K562 (cell line): Measurements from ENCODE around the gene RABGAP1L. TPM values are rescaled to one million over a fixed set of nuclear protein-coding genes. Genes with fewer than 3 reads are reported as not detected.

ENCODE experiments used
- CSDE1 ChIP-seq, 2 experiments: fragments of 450-650 bp; IDR thresholded peaks; 2 replicates each; pipeline ENCODE4 v1.6.1; 2016; ENCODE audit warnings: mild to moderate bottlenecking in 1 of 2
- EP300 ChIP-seq: IDR thresholded peaks from 2 replicates; pipeline ENCODE4 v1.6.1; 2012; ENCODE audit warnings: low read length, improper control_type of control experiment
- MED1 ChIP-seq: sonication (generic); formaldehyde crosslinking; IDR thresholded peaks from 2 replicates; pipeline ENCODE4 v1.8.1; 2023; ENCODE audit warnings: missing genetic modification reagents, borderline replicate concordance
- POLR2G ChIP-seq: fragments of 200-400 bp; formaldehyde crosslinking; IDR thresholded peaks from 2 replicates; pipeline ENCODE4 v1.6.1; 2017; ENCODE audit warnings: low read depth, mild to moderate bottlenecking, antibody characterized with exemption, low read length, moderate library complexity
- PTBP1 ChIP-seq: fragments of 200-400 bp; formaldehyde crosslinking; IDR thresholded peaks from 2 replicates; pipeline ENCODE4 v1.6.1; 2017; ENCODE audit warnings: low read depth, low read length
- TBL1XR1 ChIP-seq, 2 experiments: IDR thresholded peaks; 2 replicates each; pipeline ENCODE4 v1.6.1; 2012; ENCODE audit warnings: improper control_type of control experiment in 2 of 2, low read length in 2 of 2, mild to moderate bottlenecking in 1 of 2
- polyA plus RNA-seq, 8 experiments: library from polyadenylated mRNA; depleted of rRNA in 4 of 8; stranded (reverse) in 5 of 8; unstranded in 3 of 8; fragments of >200 nt; fragmentation: Nextera tagmentation in 2 of 8; fragmentation: Illumina TruSeq in 1 of 8; extraction: Ambion mirVana in 2 of 8; extraction: Trizol in 1 of 8; gene quantifications; 2 replicates each; pipeline versions ENCODE4 v1.2.1 to v1.2.3, GENCODE V29; 2011 to 2014; ENCODE audit warnings: inconsistent platforms in 1 of 8, missing spikeins in 1 of 8
- total RNA-seq, 7 experiments: library from RNA; depleted of rRNA in 6 of 7; stranded (reverse); fragments of >200 nt in 6 of 7; fragmentation: Illumina TruSeq in 2 of 7; extraction: Trizol in 2 of 7; gene quantifications; 2 replicates each; pipeline versions ENCODE4 v1.2.1 to v1.2.3, GENCODE V29; 2011 to 2021; ENCODE audit warnings: low replicate concordance in 1 of 7
- TF ChIP-seq, protein P1 (sequence below): fragments of 200-600 bp; sonication (generic); IDR thresholded peaks from one replicate; pipeline ENCODE4 v1.6.1; 2012; ENCODE audit warnings: mild to moderate bottlenecking, low read depth, low read length, inconsistent platforms
- TF ChIP-seq, protein P2 (sequence below), 2 experiments: fragments of 450-650 bp in 1 of 2; sonication (generic) in 1 of 2; formaldehyde crosslinking in 1 of 2; IDR thresholded peaks in 1 of 2; conservative IDR thresholded peaks in 1 of 2; 2 replicates each; pipeline versions ENCODE4 v1.6.1 to v1.8.1; 2016 to 2023; ENCODE audit warnings: mild to moderate bottlenecking in 2 of 2, moderate library complexity in 2 of 2, inconsistent platforms in 1 of 2, missing genetic modification reagents in 1 of 2
- TF ChIP-seq, protein P3 (sequence below): fragments of 450-650 bp; IDR thresholded peaks from 2 replicates; pipeline ENCODE4 v1.6.1; 2018; ENCODE audit warnings: mild to moderate bottlenecking, low read depth; ENCODE audit not compliant: partially characterized antibody
- TF ChIP-seq, protein P4 (sequence below): fragments of 250-450 bp; sonication (Bioruptor Pico); IDR thresholded peaks from 2 replicates; pipeline ENCODE4 v1.8.0; 2022; ENCODE audit warnings: inconsistent platforms

RABGAP1L gene
- total and polyA plus RNA-seq, 9 of the 15 experiments (the other 6 are each of a cell fraction or from before 2014, with no cell fraction given): 16.5 to 44.9 (median 26.7) TPM

DNA sequence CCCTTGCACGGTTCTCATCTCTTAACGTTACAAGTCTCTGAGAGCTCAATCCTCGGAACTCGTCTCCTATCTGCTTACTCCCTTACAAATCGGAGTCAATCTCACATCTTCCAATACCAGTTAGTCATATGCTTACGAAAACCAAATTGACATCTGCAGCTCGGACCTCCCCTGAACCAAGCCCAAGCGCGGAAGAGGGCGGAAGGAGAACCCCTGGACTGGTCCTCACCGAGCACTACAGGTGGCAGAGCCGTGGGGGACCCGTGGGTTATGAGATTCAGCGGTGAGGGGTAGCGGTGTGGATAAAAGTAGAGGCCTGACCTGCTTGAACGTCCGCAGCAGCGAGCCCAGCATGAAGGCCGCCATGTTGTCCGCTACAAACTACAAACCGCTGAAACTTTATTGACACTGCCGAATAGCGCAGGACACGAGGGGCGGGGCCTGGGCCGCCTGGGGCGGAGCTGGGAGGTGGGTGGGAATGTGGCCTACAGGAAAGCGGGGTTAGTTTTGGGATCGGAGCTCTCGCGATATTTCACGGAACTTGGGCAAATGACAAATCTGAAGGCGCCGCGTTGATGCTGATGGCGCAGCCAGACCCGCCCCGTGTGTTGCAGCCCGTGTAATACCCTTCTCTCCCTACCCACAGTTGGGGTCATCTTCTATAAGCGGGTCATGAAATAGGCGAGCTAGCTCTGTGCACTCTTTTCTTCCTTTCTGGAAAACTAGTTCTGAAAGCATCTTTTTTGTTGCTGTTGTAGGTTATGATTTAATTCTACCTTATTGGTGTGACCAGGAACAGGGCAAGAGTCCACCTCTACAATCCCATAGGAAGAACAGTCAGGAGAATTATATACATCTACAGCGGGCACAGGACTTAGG, 864.0 kb downstream of the RABGAP1L start, which contains the start of gene MRPS14 (continued):
- TF ChIP-seq, protein P1, sequence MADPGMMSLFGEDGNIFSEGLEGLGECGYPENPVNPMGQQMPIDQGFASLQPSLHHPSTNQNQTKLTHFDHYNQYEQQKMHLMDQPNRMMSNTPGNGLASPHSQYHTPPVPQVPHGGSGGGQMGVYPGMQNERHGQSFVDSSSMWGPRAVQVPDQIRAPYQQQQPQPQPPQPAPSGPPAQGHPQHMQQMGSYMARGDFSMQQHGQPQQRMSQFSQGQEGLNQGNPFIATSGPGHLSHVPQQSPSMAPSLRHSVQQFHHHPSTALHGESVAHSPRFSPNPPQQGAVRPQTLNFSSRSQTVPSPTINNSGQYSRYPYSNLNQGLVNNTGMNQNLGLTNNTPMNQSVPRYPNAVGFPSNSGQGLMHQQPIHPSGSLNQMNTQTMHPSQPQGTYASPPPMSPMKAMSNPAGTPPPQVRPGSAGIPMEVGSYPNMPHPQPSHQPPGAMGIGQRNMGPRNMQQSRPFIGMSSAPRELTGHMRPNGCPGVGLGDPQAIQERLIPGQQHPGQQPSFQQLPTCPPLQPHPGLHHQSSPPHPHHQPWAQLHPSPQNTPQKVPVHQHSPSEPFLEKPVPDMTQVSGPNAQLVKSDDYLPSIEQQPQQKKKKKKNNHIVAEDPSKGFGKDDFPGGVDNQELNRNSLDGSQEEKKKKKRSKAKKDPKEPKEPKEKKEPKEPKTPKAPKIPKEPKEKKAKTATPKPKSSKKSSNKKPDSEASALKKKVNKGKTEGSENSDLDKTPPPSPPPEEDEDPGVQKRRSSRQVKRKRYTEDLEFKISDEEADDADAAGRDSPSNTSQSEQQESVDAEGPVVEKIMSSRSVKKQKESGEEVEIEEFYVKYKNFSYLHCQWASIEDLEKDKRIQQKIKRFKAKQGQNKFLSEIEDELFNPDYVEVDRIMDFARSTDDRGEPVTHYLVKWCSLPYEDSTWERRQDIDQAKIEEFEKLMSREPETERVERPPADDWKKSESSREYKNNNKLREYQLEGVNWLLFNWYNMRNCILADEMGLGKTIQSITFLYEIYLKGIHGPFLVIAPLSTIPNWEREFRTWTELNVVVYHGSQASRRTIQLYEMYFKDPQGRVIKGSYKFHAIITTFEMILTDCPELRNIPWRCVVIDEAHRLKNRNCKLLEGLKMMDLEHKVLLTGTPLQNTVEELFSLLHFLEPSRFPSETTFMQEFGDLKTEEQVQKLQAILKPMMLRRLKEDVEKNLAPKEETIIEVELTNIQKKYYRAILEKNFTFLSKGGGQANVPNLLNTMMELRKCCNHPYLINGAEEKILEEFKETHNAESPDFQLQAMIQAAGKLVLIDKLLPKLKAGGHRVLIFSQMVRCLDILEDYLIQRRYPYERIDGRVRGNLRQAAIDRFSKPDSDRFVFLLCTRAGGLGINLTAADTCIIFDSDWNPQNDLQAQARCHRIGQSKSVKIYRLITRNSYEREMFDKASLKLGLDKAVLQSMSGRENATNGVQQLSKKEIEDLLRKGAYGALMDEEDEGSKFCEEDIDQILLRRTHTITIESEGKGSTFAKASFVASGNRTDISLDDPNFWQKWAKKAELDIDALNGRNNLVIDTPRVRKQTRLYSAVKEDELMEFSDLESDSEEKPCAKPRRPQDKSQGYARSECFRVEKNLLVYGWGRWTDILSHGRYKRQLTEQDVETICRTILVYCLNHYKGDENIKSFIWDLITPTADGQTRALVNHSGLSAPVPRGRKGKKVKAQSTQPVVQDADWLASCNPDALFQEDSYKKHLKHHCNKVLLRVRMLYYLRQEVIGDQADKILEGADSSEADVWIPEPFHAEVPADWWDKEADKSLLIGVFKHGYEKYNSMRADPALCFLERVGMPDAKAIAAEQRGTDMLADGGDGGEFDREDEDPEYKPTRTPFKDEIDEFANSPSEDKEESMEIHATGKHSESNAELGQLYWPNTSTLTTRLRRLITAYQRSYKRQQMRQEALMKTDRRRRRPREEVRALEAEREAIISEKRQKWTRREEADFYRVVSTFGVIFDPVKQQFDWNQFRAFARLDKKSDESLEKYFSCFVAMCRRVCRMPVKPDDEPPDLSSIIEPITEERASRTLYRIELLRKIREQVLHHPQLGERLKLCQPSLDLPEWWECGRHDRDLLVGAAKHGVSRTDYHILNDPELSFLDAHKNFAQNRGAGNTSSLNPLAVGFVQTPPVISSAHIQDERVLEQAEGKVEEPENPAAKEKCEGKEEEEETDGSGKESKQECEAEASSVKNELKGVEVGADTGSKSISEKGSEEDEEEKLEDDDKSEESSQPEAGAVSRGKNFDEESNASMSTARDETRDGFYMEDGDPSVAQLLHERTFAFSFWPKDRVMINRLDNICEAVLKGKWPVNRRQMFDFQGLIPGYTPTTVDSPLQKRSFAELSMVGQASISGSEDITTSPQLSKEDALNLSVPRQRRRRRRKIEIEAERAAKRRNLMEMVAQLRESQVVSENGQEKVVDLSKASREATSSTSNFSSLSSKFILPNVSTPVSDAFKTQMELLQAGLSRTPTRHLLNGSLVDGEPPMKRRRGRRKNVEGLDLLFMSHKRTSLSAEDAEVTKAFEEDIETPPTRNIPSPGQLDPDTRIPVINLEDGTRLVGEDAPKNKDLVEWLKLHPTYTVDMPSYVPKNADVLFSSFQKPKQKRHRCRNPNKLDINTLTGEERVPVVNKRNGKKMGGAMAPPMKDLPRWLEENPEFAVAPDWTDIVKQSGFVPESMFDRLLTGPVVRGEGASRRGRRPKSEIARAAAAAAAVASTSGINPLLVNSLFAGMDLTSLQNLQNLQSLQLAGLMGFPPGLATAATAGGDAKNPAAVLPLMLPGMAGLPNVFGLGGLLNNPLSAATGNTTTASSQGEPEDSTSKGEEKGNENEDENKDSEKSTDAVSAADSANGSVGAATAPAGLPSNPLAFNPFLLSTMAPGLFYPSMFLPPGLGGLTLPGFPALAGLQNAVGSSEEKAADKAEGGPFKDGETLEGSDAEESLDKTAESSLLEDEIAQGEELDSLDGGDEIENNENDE: no peak
- no peak for TF ChIP-seq PTBP1
- TF ChIP-seq, protein P2, sequence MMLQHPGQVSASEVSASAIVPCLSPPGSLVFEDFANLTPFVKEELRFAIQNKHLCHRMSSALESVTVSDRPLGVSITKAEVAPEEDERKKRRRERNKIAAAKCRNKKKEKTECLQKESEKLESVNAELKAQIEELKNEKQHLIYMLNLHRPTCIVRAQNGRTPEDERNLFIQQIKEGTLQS (IDR thresholded peaks at IDR 0.05): no peak; the same call in 1 of the 2 replicates
- TF ChIP-seq, protein P2 (CRISPR knock-in tag; conservative IDR thresholded peaks at IDR 0.05): peak; percentile 73
- peak; percentile 87 for TF ChIP-seq POLR2G
- TF ChIP-seq, protein P3, sequence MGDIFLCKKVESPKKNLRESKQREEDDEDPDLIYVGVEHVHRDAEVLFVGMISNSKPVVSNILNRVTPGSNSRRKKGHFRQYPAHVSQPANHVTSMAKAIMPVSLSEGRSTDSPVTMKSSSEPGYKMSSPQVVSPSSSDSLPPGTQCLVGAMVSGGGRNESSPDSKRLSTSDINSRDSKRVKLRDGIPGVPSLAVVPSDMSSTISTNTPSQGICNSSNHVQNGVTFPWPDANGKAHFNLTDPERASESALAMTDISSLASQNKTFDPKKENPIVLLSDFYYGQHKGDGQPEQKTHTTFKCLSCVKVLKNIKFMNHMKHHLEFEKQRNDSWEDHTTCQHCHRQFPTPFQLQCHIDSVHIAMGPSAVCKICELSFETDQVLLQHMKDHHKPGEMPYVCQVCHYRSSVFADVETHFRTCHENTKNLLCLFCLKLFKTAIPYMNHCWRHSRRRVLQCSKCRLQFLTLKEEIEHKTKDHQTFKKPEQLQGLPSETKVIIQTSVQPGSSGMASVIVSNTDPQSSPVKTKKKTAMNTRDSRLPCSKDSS: no peak
- no peak; a peak in 1 of 4 replicates for TF ChIP-seq CSDE1 (IDR thresholded peaks at IDR 0.05)
- no peak; the same call in none of the 2 replicates for TF ChIP-seq EP300
- TF ChIP-seq, protein P4, sequence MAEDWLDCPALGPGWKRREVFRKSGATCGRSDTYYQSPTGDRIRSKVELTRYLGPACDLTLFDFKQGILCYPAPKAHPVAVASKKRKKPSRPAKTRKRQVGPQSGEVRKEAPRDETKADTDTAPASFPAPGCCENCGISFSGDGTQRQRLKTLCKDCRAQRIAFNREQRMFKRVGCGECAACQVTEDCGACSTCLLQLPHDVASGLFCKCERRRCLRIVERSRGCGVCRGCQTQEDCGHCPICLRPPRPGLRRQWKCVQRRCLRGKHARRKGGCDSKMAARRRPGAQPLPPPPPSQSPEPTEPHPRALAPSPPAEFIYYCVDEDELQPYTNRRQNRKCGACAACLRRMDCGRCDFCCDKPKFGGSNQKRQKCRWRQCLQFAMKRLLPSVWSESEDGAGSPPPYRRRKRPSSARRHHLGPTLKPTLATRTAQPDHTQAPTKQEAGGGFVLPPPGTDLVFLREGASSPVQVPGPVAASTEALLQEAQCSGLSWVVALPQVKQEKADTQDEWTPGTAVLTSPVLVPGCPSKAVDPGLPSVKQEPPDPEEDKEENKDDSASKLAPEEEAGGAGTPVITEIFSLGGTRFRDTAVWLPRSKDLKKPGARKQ (CRISPR knock-in tag): no peak
- TF ChIP-seq TBL1XR1 (IDR thresholded peaks at IDR 0.05; ENCODE audit: low read length in 2 of 2): no peak; a peak in 1 of 4 replicates
- TF ChIP-seq MED1 (CRISPR knock-in tag): no peak
